Karpas-422 (cell line): Measurements from ENCODE around the gene TOM1L1. TPM values are rescaled to one million over a fixed set of nuclear protein-coding genes. Genes with fewer than 3 reads are reported as not detected.

Source experiments
- DNase-seq: peaks from one replicate; pipeline ENCODE4 v3.0.0-alpha.2; 2015
- H2AFZ ChIP-seq: fragments of 200-600 bp; sonication (generic); 2 replicates; pipeline ENCODE4 v1.6.1; 2014; ENCODE audit warnings: antibody characterized with exemption, low read length, mixed read lengths
- H3K27ac ChIP-seq: fragments of 200-600 bp; sonication (generic); 2 replicates; pipeline ENCODE4 v1.5.1; 2014; ENCODE audit warnings: mild to moderate bottlenecking, low read length, moderate library complexity
- H3K27me3 ChIP-seq: fragments of 200-600 bp; sonication (generic); 2 replicates; pipeline ENCODE4 v1.6.1; 2014; ENCODE audit warnings: low read length, mixed read lengths
- H3K36me3 ChIP-seq: fragments of 200-600 bp; sonication (generic); 2 replicates; pipeline ENCODE4 v1.6.1; 2014; ENCODE audit warnings: low read length, mixed read lengths; ENCODE audit not compliant: insufficient read depth
- H3K4me1 ChIP-seq: fragments of 200-600 bp; sonication (generic); 2 replicates; pipeline ENCODE4 v1.6.1; 2014; ENCODE audit warnings: mild to moderate bottlenecking, low read length, mixed read lengths
- H3K4me2 ChIP-seq: fragments of 200-600 bp; sonication (generic); 2 replicates; pipeline ENCODE4 v1.6.1; 2014; ENCODE audit warnings: low read length, low read depth, mild to moderate bottlenecking; ENCODE audit not compliant: poor library complexity, severe bottlenecking
- H3K4me3 ChIP-seq: fragments of 200-600 bp; sonication (generic); 2 replicates; pipeline ENCODE4 v1.5.1; 2014; ENCODE audit warnings: mild to moderate bottlenecking, antibody characterized with exemption, low read length, mixed read lengths
- H3K79me2 ChIP-seq: fragments of 200-600 bp; sonication (generic); 2 replicates; pipeline ENCODE4 v1.6.1; 2014; ENCODE audit warnings: mild to moderate bottlenecking, low read length, mixed read lengths
- H3K9ac ChIP-seq: fragments of 200-600 bp; sonication (generic); 2 replicates; pipeline ENCODE4 v1.6.0; 2014; ENCODE audit warnings: low read length
- H3K9me2 ChIP-seq: fragments of 200-600 bp; sonication (generic), shearing (Covaris generic); replicated peaks from 2 replicates; pipeline ENCODE4 v1.6.0; 2014; ENCODE audit warnings: mild to moderate bottlenecking, low read length, moderate library complexity; ENCODE audit not compliant: insufficient read depth
- H3K9me3 ChIP-seq: fragments of 300-700, 200-600 bp; sonication (generic); 2 replicates; pipeline ENCODE4 v1.6.1; 2014; ENCODE audit warnings: low read length, mixed read lengths
- H4K20me1 ChIP-seq: fragments of 200-600 bp; sonication (generic); 2 replicates; pipeline ENCODE4 v1.6.1; 2014; ENCODE audit warnings: mild to moderate bottlenecking, antibody characterized with exemption, low read length, low read depth; ENCODE audit not compliant: insufficient read depth
- total RNA-seq: library from RNA; depleted of rRNA; stranded (reverse); fragments of >200 nt; shearing (Covaris generic); gene quantifications from 2 replicates; pipeline ENCODE4 v1.2.3, GENCODE V29; 2014; ENCODE audit warnings: low replicate concordance

The TOM1L1 gene
- total RNA-seq, 1 experiment from 2014 or later, result not detected

- H3K27ac ChIP-seq, result no peak overlapping the region
- no peaks in the 10 kb centered on the region for H3K79me2 ChIP-seq
- H3K4me2 ChIP-seq, result no peak overlapping the region
- no peak overlapping the region for H3K4me3 ChIP-seq
- no peak for DNase-seq
- no peaks in the 10 kb centered on the region; the same call in 1 of the 2 replicates for H3K36me3 ChIP-seq
- no peak overlapping the region for H2AFZ ChIP-seq
- H3K9ac ChIP-seq, result no peak overlapping the region
- peaks cover 4% of the 10 kb centered on the region; the same call in 1 of the 2 replicates for H4K20me1 ChIP-seq
- no peaks in the 10 kb centered on the region for H3K27me3 ChIP-seq
- H3K4me1 ChIP-seq, result peaks cover 5% of the 10 kb centered on the region
- no peaks in the 10 kb centered on the region for H3K9me2 ChIP-seq
- peaks cover 9% of the 10 kb centered on the region for H3K9me3 ChIP-seq
Measured at GRCh38 chr17:54976316-54976715, 75.7 kb downstream of the TOM1L1 start.

- H3K4me1 ChIP-seq, result peaks cover 5% of the 10 kb centered on the region
- H3K27ac ChIP-seq, result no peak overlapping the region
- no peak for DNase-seq
- H3K4me2 ChIP-seq, result no peak overlapping the region
- H2AFZ ChIP-seq, result no peak overlapping the region
- H3K4me3 ChIP-seq, result no peak overlapping the region
- no peaks in the 10 kb centered on the region; the same call in 1 of the 2 replicates for H3K36me3 ChIP-seq
- no peaks in the 10 kb centered on the region for H3K27me3 ChIP-seq
- H3K9me3 ChIP-seq, result peaks cover 9% of the 10 kb centered on the region
- peaks cover 3% of the 10 kb centered on the region; the same call in 1 of the 2 replicates for H4K20me1 ChIP-seq
- H3K79me2 ChIP-seq, result no peaks in the 10 kb centered on the region
- H3K9me2 ChIP-seq, result no peaks in the 10 kb centered on the region
- H3K9ac ChIP-seq, result no peak overlapping the region
Measured at GRCh38 chr17:54977744-54978143, 77.1 kb downstream of the TOM1L1 start.

- Histone ChIP-seq H3K4me2 (no peak overlapping the region), H3K9me2 (no peaks in the 10 kb centered on the region), H3K36me3 (no peaks in the 10 kb centered on the region; the same call in 1 of the 2 replicates), H3K79me2 (no peaks in the 10 kb centered on the region), H3K4me1 (peaks cover 5% of the 10 kb centered on the region), H3K27me3 (no peaks in the 10 kb centered on the region), H3K4me3 (no peak overlapping the region), H3K27ac (no peak overlapping the region), H3K9me3 (peaks cover 9% of the 10 kb centered on the region), H2AFZ (no peak overlapping the region), H3K9ac (no peak overlapping the region), H4K20me1 (no peaks in the 10 kb centered on the region)
- DNase-seq, result no peak
Measured at GRCh38 chr17:54979657-54980056, 79.0 kb downstream of the TOM1L1 start.

GRCh38 chr17:54980375-54980774 is 79.7 kb downstream of the TOM1L1 start:
- no peaks in the 10 kb centered on the region for H3K9me2 ChIP-seq
- H3K27me3 ChIP-seq, result no peaks in the 10 kb centered on the region
- no peaks in the 10 kb centered on the region for H4K20me1 ChIP-seq
- H3K9ac ChIP-seq, result no peak overlapping the region
- no peak overlapping the region for H3K4me2 ChIP-seq
- H3K36me3 ChIP-seq, result no peaks in the 10 kb centered on the region; the same call in 1 of the 2 replicates
- H3K9me3 ChIP-seq, result peaks cover 9% of the 10 kb centered on the region
- H2AFZ ChIP-seq, result no peak overlapping the region
- no peak for DNase-seq
- peaks cover 3% of the 10 kb centered on the region for H3K4me1 ChIP-seq
- no peak overlapping the region for H3K4me3 ChIP-seq
- no peaks in the 10 kb centered on the region for H3K79me2 ChIP-seq
- H3K27ac ChIP-seq, result no peak overlapping the region

- no peak for DNase-seq
- Histone ChIP-seq H3K4me1 (no peaks in the 10 kb centered on the region), H3K36me3 (no peaks in the 10 kb centered on the region; the same call in 1 of the 2 replicates), H3K79me2 (no peaks in the 10 kb centered on the region), H3K9me2 (no peaks in the 10 kb centered on the region), H4K20me1 (no peaks in the 10 kb centered on the region), H3K9ac (no peak overlapping the region), H3K4me3 (no peak overlapping the region), H3K27ac (no peak overlapping the region), H3K27me3 (no peaks in the 10 kb centered on the region), H3K9me3 (peaks cover 9% of the 10 kb centered on the region), H2AFZ (no peak overlapping the region), H3K4me2 (no peak overlapping the region)
Measured at GRCh38 chr17:54982399-54982798, 81.7 kb downstream of the TOM1L1 start.

GRCh38 chr17:54983260-54983659 is 82.6 kb downstream of the TOM1L1 start:
- Histone ChIP-seq H3K36me3 (no peaks in the 10 kb centered on the region; the same call in 1 of the 2 replicates), H2AFZ (no peak overlapping the region), H3K9ac (no peak overlapping the region), H3K27ac (no peak overlapping the region), H3K27me3 (no peaks in the 10 kb centered on the region), H3K4me2 (no peak overlapping the region), H3K79me2 (no peaks in the 10 kb centered on the region), H3K4me1 (no peaks in the 10 kb centered on the region), H4K20me1 (no peaks in the 10 kb centered on the region), H3K9me2 (no peaks in the 10 kb centered on the region), H3K4me3 (no peak overlapping the region), H3K9me3 (peaks cover 9% of the 10 kb centered on the region)
- DNase-seq, result no peak

- H3K9me3 ChIP-seq, result peaks cover 3% of the 10 kb centered on the region; the same call in 1 of the 2 replicates
- no peaks in the 10 kb centered on the region for H3K27me3 ChIP-seq
- H3K9me2 ChIP-seq, result no peaks in the 10 kb centered on the region
- H3K27ac ChIP-seq, result no peak overlapping the region
- no peak overlapping the region for H3K9ac ChIP-seq
- no peak overlapping the region for H2AFZ ChIP-seq
- no peaks in the 10 kb centered on the region for H4K20me1 ChIP-seq
- H3K4me3 ChIP-seq, result no peak overlapping the region
- H3K79me2 ChIP-seq, result no peaks in the 10 kb centered on the region
- no peaks in the 10 kb centered on the region for H3K4me1 ChIP-seq
- no peak for DNase-seq
- no peaks in the 10 kb centered on the region; the same call in 1 of the 2 replicates for H3K36me3 ChIP-seq
- no peak overlapping the region for H3K4me2 ChIP-seq
Measured at GRCh38 chr17:54985476-54985875, 84.8 kb downstream of the TOM1L1 start.

GRCh38 chr17:54990118-54990517 is 89.5 kb downstream of the TOM1L1 start:
- no peak overlapping the region for H3K4me2 ChIP-seq
- no peak overlapping the region for H3K4me3 ChIP-seq
- H4K20me1 ChIP-seq, result no peaks in the 10 kb centered on the region
- no peaks in the 10 kb centered on the region for H3K9me3 ChIP-seq
- DNase-seq, result no peak
- H3K9ac ChIP-seq, result no peak overlapping the region
- H3K27ac ChIP-seq, result no peak overlapping the region
- no peaks in the 10 kb centered on the region for H3K36me3 ChIP-seq
- no peaks in the 10 kb centered on the region for H3K79me2 ChIP-seq
- no peaks in the 10 kb centered on the region for H3K4me1 ChIP-seq
- H3K27me3 ChIP-seq, result no peaks in the 10 kb centered on the region
- H2AFZ ChIP-seq, result no peak overlapping the region
- no peaks in the 10 kb centered on the region for H3K9me2 ChIP-seq

GRCh38 chr17:54991567-54991966 is 90.9 kb downstream of the TOM1L1 start:
- Histone ChIP-seq H3K27me3 (no peaks in the 10 kb centered on the region), H2AFZ (no peak overlapping the region), H3K4me3 (no peak overlapping the region), H3K4me2 (no peak overlapping the region), H3K9ac (no peak overlapping the region), H3K9me3 (no peaks in the 10 kb centered on the region), H3K9me2 (no peaks in the 10 kb centered on the region), H3K79me2 (no peaks in the 10 kb centered on the region), H4K20me1 (no peaks in the 10 kb centered on the region), H3K27ac (no peak overlapping the region), H3K4me1 (no peaks in the 10 kb centered on the region), H3K36me3 (no peaks in the 10 kb centered on the region)
- no peak for DNase-seq
